ENCODE data around the gene CD300LB. TPM values are rescaled to one million over a fixed set of nuclear protein-coding genes. Genes with fewer than 3 reads are reported as not detected.
A peak's percentile ranks its signal among the peaks of the same experiment; 100 is the strongest.

Gene CD300LB
- total RNA-seq, 1 donor from 2014 or later = not detected

DNA sequence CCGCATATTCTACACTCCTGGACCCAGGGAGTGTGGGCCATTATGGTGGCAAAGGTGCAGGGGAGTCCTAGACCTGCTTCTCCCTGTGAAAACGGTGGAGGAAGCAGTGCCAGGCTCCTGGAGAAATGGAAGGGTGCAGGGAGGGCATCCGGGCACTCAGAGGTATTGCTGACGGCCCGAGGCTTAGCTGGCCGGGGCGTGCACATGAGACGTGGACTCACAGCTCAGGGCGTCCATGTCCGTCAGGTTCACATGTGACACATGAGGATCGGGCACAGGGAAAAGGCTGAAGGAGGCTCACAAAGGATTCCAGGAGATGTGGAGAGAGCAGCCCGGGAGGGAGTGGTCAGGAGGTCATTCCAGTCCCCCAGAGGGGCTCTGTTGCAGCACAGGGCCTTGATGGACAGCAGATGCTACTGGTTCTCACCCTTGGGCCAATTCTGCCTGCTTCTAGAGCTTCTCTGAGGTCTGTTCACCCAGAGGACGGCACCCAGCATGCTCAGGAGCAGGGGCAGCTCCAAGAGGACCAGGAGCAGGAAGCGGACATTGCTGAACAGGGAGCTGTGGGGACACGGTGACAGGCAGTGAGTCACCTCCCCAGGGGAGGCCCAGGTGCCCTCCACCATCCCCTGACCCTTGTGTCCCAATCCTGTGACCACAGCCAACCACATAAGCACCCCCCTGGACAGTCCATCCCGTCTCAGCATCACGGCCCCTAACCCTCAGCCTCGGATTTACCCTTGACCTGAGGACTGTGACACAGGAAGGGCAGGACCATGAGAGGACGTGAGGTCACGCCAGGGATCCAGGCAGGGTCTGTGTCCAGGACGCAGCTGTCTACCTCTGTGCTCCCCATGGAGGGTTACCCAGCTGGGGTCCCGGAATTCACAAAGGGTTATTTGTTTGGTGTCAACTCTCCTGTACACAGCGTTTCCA lies 10.2 kb upstream of the CD300LB start:
- Mint-ChIP-seq H3K4me3 (ENCODE audit: unreplicated experiment) (no peak overlapping the region), H3K27ac (ENCODE audit: unreplicated experiment) (no peak overlapping the region), H3K36me3 (ENCODE audit: low read depth) (peaks cover 2% of the 10 kb centered on the region), H3K4me1 (ENCODE audit: low read depth) (no peaks in the 10 kb centered on the region), H3K27me3 (ENCODE audit: low read depth) (peaks cover 52% of the 10 kb centered on the region), H3K9me3 (ENCODE audit: low read depth) (no peaks in the 10 kb centered on the region)
- peak; percentile 65 for DNase-seq (ENCODE audit: low spot score)
- TF ChIP-seq, protein P1, sequence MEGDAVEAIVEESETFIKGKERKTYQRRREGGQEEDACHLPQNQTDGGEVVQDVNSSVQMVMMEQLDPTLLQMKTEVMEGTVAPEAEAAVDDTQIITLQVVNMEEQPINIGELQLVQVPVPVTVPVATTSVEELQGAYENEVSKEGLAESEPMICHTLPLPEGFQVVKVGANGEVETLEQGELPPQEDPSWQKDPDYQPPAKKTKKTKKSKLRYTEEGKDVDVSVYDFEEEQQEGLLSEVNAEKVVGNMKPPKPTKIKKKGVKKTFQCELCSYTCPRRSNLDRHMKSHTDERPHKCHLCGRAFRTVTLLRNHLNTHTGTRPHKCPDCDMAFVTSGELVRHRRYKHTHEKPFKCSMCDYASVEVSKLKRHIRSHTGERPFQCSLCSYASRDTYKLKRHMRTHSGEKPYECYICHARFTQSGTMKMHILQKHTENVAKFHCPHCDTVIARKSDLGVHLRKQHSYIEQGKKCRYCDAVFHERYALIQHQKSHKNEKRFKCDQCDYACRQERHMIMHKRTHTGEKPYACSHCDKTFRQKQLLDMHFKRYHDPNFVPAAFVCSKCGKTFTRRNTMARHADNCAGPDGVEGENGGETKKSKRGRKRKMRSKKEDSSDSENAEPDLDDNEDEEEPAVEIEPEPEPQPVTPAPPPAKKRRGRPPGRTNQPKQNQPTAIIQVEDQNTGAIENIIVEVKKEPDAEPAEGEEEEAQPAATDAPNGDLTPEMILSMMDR (IDR thresholded peaks at IDR 0.05) = no peak

DNA sequence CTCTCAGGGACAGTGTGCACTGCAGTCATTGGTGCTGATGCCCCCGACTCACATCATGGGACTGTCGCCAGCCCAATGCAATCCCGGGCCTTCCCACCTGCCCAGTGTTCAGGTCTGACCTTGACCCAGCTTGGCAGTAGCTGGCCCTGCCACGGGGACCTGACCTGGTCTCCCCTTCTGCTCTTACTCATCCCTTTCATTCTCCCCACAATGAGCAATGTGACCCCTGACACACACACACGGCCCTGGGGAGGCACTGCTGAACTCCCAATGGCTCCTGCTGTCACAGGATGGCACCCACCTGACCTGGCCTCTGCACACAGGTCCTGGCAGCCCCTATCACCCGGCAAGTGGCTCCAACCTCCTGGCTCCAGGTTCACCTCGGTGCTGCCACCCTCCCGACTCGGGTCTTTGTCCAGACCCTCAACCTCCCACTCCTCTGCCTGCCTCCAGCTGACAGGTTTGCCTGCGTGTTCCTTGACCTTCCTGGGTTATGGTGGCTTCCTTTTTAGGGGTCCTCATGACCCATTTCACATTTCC lies 8.1 kb upstream of the CD300LB start:
- DNase-seq (ENCODE audit: low spot score) = peak; percentile 67
- no peak overlapping the region for H3K4me3 Mint-ChIP-seq (ENCODE audit: unreplicated experiment)
- TF ChIP-seq, protein P1 (IDR thresholded peaks at IDR 0.05) = no peak
- no peaks in the 10 kb centered on the region for H3K4me1 Mint-ChIP-seq (ENCODE audit: low read depth)
- H3K27me3 Mint-ChIP-seq (ENCODE audit: low read depth) = peaks cover 61% of the 10 kb centered on the region
- no peak overlapping the region for H3K27ac Mint-ChIP-seq (ENCODE audit: unreplicated experiment)
- H3K36me3 Mint-ChIP-seq (ENCODE audit: low read depth) = peaks cover 2% of the 10 kb centered on the region
- peaks cover 2% of the 10 kb centered on the region for H3K9me3 Mint-ChIP-seq (ENCODE audit: low read depth)

DNA sequence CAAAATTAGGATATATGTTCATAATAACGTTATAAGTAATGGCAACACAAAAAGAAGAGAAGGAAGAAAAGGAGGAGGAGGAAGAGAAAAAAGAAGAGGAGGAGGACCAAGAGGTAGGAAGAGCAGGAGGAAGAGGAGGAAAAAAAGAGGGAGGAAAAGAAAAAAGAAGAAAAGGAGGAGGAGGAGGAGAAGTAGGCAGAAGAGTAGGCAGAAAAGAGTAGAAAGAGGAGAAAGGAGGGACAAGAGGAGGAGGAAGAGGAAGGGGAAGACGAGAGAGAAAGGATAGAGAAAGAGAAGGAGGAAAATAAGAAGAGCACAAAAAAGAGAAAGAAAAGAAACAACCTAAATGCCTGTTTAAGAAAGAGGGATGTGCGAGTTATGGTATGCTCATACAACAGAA lies 5.6 kb upstream of the CD300LB start:
- H3K27ac Mint-ChIP-seq (ENCODE audit: unreplicated experiment) = no peak overlapping the region
- H3K4me1 Mint-ChIP-seq (ENCODE audit: low read depth) = no peaks in the 10 kb centered on the region
- no peak for DNase-seq (ENCODE audit: low spot score)
- peaks cover 2% of the 10 kb centered on the region for H3K9me3 Mint-ChIP-seq (ENCODE audit: low read depth)
- TF ChIP-seq, protein P1 (IDR thresholded peaks at IDR 0.05) = no peak
- peaks cover 2% of the 10 kb centered on the region for H3K36me3 Mint-ChIP-seq (ENCODE audit: low read depth)
- H3K27me3 Mint-ChIP-seq (ENCODE audit: low read depth) = peaks cover 59% of the 10 kb centered on the region
- no peak overlapping the region for H3K4me3 Mint-ChIP-seq (ENCODE audit: unreplicated experiment)

DNA sequence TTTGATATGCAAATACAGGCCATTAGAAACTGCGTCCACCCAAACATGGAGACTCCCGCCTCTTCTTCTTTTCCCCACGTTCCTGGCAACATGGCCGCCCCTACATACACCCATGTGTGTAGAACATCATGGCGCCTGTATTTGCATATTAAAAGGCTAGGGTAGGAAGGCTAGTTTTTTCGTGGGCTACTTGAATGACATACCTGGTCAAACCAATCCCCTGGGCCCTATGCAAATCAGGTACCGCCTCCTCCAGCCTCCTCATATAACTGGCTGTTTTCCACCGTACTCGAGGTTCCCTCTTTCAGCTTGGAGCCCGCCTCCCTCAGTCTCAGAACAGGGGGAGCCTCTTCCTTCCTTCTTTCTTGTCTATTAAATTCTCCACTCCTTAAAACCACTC lies 840 bp upstream of the CD300LB start:
- Mint-ChIP-seq H3K9me3 (ENCODE audit: low read depth) (peaks cover 2% of the 10 kb centered on the region), H3K4me3 (ENCODE audit: unreplicated experiment) (no peak overlapping the region), H3K36me3 (ENCODE audit: low read depth) (no peaks in the 10 kb centered on the region), H3K27me3 (ENCODE audit: low read depth) (peaks cover 44% of the 10 kb centered on the region), H3K27ac (ENCODE audit: unreplicated experiment) (peak overlapping the region; percentile 27), H3K4me1 (ENCODE audit: low read depth) (no peaks in the 10 kb centered on the region)
- TF ChIP-seq, protein P1 (IDR thresholded peaks at IDR 0.05) = no peak
- no peak for DNase-seq (ENCODE audit: low spot score)

DNA sequence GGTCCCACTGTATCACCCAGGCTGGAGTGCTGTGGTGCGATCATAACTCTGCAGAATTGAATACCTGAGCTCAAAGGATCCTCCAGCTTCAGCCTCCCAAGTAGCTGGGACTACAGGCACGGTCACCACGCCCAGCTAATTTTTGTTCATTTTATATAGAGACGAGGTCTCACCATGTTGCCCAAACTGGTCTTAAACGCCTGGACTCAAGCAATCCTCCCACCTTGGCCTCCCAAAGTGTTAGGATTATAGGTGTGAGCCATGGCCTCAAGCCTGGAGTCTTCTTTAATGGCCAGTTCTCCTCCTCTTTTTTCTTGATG lies 484 bp downstream of the CD300LB start:
- no peaks in the 10 kb centered on the region for H3K36me3 Mint-ChIP-seq (ENCODE audit: low read depth)
- H3K27ac Mint-ChIP-seq (ENCODE audit: unreplicated experiment) = no peak overlapping the region
- DNase-seq (ENCODE audit: low spot score) = no peak
- H3K4me1 Mint-ChIP-seq (ENCODE audit: low read depth) = no peaks in the 10 kb centered on the region
- no peak overlapping the region for H3K4me3 Mint-ChIP-seq (ENCODE audit: unreplicated experiment)
- TF ChIP-seq, protein P1 (IDR thresholded peaks at IDR 0.05) = no peak
- H3K9me3 Mint-ChIP-seq (ENCODE audit: low read depth) = peaks cover 2% of the 10 kb centered on the region
- peaks cover 36% of the 10 kb centered on the region for H3K27me3 Mint-ChIP-seq (ENCODE audit: low read depth)
